Caki2 (cell line): ENCODE data around the gene SYT3. TPM values are rescaled to one million over a fixed set of nuclear protein-coding genes. Genes with fewer than 3 reads are reported as not detected.
A peak's percentile ranks its signal among the peaks of the same experiment; 100 is the strongest.

ENCODE experiments used
- DNase-seq: peaks from one replicate; pipeline ENCODE4 v3.0.0-alpha.2; 2015; ENCODE audit warnings: low read depth
- in situ Hi-C: cut with HindIII; loops from 2 replicates; pipeline ENCODE4 v1.10.0; 2016; ENCODE audit warnings: low sequenced_read_pairs, low pct_unique_long_range_greater_than_20kb, mixed read lengths
- total RNA-seq: library from RNA; depleted of rRNA; stranded (reverse); fragments of >200 nt; shearing (Covaris generic); gene quantifications from 2 replicates; pipeline ENCODE4 v1.2.3, GENCODE V29; 2014; ENCODE audit warnings: low replicate concordance; rRNA removed

The SYT3 gene
- 0.14 and 0.26 TPM in 2 replicates for total RNA-seq

GRCh38 chr19:50639121-50640112 is at the start of gene SYT3:
Gene SYT3 (minus strand): TSS chr19:50639881. CDS start chr19:50637411, 2,470 bp downstream.
- no peak for DNase-seq
- in situ Hi-C loops: no loop called here

- in situ Hi-C loops: no loop called here
- no peak for DNase-seq
Observed at GRCh38 chr19:50688766-50689165, 49.1 kb upstream of the SYT3 start.

- no peak for DNase-seq
- in situ Hi-C loops: no loop called here
Observed at GRCh38 chr19:50686310-50687032, 46.8 kb upstream of the SYT3 start.

GRCh38 chr19:50679177-50680125 is 39.8 kb upstream of the SYT3 start:
- in situ Hi-C loops: no loop called here
- peak; percentile 79 for DNase-seq

DNA sequence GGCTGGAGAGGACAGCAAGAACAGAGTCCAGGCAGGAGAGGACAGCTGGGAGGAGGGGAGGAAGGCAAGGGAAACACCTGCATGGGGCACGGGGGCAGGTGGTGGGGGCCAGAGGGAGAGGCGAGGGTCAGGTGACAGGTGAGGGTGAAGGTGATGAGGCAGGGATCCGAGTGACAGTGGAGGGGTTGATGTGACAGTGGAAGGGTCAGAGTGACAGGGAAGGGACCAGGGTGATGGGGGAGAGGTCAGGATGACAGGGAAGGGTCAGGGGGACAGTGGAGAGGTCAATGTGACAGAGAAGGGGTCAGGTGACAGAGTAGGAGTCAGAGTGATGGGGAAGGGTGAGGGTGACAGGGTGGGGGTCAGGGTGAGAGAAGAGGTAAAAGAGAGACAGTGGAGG is 38.6 kb upstream of the SYT3 start:
- in situ Hi-C loops: no loop called here
- no peak for DNase-seq

GRCh38 chr19:50677636-50678035 is 38.0 kb upstream of the SYT3 start:
- in situ Hi-C loops: no loop called here
- no peak for DNase-seq

- DNase-seq: no peak
- in situ Hi-C loops: no loop called here
Observed at GRCh38 chr19:50676625-50677197, 37.0 kb upstream of the SYT3 start.

GRCh38 chr19:50673118-50673517 is 33.4 kb upstream of the SYT3 start:
- in situ Hi-C loops: no loop called here
- no peak for DNase-seq

GRCh38 chr19:50670102-50670380 is 30.4 kb upstream of the SYT3 start:
- no peak for DNase-seq
- in situ Hi-C loops: no loop called here

- DNase-seq: no peak
- in situ Hi-C loops: no loop called here
Observed at GRCh38 chr19:50669302-50670101, 29.8 kb upstream of the SYT3 start.

DNA sequence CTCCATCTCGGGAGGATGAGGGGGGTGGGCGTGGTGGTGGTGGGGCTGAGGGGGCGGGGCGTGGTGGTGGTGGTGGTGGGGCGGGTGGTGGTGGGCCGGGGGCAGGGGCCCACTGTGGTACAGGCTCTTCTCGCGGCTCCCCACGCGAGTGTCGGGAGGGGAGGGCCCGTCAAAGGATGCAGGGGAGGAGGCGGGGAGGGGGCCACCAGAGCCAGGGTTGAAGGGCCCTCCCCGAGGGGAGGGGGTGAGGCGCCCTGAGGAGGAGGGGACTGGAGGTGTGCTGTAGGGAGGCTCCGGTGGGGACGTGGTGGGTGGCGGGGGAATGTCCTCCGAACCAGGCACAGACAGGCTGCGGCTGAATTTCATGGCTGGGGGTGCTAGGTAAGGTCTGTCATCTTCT is 29.2 kb upstream of the SYT3 start:
- DNase-seq: no peak
- in situ Hi-C loops: no loop called here

- no peak for DNase-seq
- in situ Hi-C loops: no loop called here
Observed at GRCh38 chr19:50668416-50668815, 28.7 kb upstream of the SYT3 start.

DNA sequence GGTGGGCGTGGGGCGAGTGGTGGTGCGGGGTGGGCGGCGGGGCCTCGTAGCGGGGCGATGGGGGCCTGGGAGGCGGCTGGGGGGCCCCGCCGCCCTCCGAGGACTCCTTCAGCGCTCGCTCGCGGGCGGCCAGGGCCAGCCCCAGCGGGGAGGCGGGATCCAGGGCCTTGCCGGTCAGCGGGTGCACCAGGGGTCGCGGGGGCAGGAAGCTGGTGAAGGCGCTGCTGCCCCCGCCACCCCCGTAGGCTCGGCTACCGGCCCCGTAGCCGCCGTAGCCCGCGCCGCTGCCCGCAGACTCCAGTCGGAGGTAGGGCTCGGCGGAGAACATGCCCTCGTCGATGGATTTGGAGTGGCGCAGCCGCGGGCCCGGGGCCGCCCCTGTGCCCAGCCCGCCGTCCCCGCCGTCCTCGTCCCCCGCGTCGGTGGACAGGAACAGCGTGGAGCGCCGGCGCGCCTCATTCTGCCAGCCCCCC is 28.1 kb upstream of the SYT3 start:
- in situ Hi-C loops: no loop called here
- DNase-seq: no peak

GRCh38 chr19:50667177-50667758 is 27.6 kb upstream of the SYT3 start:
- DNase-seq: no peak
- in situ Hi-C loops: no loop called here

GRCh38 chr19:50666346-50667176 is 26.9 kb upstream of the SYT3 start:
- DNase-seq: no peak
- in situ Hi-C loops: no loop called here

- no peak for DNase-seq
- in situ Hi-C loops: no loop called here
Observed at GRCh38 chr19:50664204-50664603, 24.5 kb upstream of the SYT3 start.
